Measurements from ENCODE around the gene TINCR.

Gene TINCR

DNA sequence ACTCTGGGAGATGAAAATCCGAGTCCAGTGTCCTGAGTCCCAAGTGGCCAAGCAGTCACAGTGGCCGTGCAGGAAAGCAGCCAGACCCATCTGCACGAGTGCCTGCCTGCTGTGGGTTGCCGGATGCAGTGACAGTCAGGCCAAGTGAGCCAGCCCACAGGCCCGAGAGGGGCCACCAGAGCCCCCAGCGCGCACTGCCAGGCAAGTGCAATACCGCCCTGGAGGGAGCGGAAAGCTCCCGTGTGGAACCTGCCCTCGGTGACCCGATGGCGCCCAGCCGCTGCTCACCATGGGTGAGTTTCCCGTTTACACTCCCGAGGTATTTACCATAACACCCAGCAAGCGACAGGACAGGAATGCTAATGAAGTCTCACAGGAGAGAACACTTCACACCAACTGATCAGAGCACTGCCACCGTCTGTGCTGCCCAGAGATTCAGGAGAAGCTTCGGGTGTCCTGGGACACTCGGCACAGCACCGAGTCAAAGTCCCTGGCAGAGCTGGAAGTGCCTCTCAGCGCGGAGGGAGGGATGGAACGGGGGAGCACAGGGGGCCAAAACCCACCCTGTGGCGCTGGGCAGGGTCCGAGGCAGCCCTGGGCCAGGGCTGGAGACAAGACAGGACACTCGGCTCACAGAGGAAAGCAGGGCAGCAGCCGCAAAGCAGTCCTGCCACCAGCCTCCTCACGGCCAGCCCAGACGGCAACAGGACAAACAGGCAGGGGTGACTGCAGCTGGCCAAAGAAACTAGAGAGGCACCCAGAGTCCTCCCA is 21.3 kb upstream of the TINCR start:
- DNase-seq (ENCODE audit: low spot score), result no peak

DNA sequence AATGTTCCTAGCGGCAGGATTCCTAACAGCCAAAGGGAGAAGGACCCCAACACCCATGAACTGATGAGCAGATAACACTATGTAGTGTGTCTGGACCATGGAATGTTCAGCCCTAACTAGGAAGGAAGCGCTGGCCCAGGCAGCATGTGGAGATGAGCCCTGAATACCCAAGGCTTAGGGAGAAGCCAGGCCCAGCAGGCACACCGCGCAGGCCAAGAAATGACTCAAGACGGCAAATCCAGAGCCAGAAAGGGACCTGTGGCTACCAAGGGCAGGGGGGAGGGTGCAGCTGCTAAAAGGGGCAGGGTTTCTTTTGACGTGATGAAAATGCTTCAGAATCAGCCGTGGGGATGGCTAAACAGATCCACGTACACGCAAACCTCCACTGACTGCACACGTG is 20.7 kb upstream of the TINCR start:
- no peak for DNase-seq (ENCODE audit: low spot score)

DNA sequence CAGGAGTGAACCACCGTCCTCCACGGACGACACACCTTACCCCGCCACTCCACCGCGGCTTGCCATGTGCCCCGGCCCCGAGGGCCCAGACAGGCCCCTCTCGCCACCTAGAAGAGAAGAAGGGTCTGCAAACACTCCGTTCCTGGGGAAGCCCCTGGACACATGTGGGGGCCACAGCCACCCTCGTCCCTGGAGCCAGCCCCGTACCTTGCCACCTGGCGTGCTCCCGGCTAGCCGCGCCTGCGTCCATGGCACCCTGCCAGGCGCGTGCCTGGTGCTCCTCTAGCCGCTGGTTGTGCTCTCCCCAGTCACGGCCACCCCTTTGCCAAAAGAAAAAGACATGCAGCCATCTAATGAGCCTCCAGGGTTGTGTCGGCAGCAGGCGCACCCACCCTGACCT is 19.9 kb upstream of the TINCR start:
- no peak for DNase-seq (ENCODE audit: low spot score)

DNA sequence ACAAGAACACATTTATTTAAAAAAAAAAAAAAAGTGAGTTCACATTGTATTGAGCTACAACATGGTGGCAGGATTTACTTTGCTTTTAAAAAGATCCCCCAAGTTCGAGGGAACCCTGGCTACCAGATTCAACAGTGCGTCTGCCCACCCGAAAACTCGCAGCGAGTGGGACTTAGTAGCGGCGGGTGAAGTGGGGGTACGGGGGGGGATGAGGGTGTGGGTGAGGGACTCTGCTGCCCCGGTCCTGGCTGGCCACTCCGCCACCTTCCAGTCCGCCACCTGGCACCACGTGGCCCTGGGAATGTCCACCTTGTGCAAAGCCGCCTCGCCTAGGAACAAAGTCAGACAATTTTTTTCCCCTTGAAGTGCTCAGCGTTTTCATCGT is 19.3 kb upstream of the TINCR start:
- DNase-seq (ENCODE audit: low spot score), result no peak

DNA sequence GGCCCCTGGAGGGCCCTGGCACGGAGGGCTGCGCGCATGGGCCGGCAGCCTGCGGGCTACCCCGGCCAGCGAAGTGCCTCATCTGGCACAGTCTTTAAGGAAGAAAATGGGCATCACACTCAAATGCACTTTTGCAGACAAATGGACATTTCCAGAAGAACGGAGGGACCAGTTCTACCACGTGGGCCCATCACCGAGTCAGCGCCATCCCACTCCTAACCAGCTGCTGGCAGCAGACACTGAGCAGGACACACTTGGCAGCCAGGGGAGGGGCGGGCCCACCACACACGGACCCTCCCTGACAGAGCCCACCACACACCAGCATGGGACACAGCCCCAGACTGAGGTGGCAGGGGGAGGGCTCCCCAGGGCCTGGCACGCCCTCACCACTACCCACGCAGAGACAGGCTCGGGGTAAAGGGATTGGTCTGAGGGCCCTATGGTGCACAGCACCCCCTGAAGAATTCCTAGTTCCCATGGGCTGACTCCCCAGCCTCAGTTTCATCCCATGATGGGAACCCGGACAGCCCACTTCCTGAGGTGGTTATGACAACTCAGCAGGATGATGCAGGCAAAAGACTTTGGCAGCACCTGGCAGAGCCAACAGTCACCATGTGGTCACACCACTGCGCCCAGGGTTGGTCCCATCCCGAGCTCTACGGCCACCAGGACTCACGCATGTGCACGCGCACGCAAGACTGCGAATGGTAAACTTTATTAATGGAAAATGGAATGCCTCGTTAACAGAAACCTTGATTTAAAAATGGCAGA is 18.7 kb upstream of the TINCR start:
- DNase-seq (ENCODE audit: low spot score), result no peak

DNA sequence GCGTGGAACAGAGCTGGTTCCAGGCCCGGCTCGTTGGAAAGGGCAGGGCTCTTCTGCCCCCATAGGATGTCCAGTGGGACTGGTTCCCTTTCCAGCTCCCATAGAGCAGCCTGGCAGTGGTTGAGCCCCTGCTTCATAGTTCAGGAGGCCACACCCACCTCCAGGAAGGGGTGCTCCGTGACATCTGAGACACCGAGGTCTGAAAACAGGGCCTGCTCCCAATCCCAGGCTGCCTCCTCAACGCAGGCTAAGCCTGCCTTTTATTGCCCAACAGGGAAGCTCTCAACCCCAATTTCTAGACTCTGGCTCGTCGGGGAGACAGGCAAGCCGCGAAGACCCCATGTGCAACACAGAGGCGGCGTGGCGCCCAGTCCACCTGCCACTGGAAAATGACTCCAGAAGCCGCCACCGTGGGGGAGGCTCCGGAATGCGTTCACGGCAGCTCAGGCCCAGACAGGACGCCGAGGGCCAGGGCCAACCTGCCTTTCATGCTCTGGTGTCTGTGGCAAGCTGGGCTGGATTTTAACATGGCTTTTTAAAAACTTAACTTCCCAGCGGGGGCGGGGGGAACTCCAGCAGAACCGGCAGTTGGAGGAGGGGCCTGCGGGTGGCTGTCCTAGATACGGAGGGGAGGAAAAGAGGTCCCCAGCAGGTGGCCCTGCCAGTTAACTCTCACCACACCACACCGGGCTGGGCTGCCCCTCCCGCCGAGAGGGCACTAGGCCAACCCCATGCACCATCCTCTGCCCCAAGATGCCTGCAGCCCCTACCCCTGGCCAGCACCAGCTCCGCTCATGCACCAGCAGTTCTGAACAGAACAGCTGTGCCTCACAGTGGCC is 17.9 kb upstream of the TINCR start:
- no peak for DNase-seq (ENCODE audit: low spot score)

DNA sequence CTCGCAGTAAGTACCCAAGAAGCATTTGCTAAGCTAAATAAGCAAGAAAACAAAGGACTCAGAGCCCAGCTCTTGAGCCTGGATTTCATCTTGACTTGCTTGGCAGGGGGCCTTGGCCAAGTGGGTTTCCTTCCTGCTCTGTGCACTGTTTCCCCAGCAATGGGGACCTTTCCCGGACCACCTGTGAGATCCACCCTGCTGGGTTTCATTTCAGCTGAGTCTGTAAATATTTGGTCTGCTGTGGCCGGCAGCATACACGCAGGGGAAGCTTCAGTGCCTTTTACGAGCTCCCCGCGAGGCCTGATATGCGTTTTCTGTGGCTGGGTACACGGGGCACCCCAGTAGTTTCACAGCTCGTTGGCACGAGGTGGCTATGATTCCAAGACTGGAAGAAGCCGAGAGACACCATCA is 12.4 kb upstream of the TINCR start:
- no peak for DNase-seq (ENCODE audit: low spot score)

DNA sequence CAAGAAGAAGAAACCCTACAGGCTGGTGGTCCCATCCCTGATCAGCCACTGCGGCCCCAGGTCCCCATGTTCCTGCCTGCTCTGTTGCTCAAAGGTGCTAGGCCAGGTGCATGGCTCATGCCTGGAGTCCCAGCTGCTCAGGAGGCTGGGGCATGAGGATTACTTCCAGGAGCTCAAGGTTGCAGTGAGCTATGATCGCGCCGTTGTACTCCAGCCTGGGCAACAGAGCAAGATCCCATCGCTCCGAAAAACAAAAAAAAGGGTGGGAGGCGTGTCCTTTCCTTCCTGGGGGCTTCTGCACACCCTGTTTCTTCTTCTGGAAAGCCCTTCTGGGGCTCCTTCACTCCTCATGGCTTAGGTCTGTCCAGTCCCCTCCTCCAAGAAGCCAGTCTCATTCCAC is 11.9 kb upstream of the TINCR start:
- DNase-seq (ENCODE audit: low spot score), result no peak

DNA sequence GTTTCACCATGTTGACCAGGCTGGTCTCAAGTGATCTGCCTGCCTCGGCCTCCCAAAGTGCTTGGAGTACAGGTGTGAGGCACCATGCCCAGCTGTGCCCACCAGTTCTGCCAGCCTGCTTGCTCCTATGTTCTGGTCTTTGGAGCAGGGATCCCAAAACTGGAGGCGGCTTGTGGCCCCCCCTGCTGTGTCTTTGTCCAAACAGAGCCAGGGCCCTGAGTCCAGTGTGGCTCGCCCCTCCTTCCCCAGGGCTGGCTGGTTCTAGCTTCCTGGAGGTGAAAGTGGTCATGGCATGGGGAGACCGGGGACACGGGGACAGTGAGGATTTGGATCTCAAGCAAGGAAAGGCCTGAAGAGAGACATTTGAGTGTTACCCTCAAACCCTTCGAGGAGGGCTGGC is 11.5 kb upstream of the TINCR start:
- no peak for DNase-seq (ENCODE audit: low spot score)

DNA sequence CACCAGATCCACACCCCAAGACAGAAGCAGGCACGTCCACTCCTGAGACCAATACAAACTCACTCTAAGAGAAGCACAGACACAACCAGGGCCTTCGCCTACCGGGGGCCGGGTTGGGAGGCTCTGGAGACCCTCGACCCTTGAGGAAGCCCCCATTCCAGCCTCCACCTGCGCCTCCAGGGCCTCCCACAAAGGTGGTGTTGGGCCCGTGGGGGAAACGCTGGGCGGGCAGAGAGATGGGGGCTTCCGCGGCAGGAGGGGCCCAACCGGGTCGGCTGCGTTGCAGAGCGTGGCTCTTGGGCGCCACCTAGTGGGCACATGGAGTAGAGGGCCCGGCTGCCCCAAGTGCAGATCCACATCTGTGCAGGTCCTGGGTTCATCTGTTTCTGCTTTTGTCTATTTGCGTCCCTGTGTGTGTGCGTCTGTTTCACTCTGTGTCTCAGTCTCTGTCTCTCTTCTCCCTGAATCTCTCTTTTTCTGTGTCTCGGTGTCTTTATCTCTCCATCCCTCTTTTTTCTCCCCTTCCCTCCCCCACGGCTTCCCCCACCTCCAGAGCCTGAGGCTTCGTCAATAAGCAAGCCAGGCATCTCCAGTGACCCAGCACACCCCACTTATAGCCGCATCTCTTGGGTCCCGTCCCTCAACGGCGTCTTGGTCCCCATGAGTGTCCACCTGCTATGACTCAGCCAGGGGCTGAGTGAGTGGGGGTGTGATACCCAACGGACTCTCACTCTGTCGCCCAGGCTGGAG is 10.5 kb upstream of the TINCR start:
- DNase-seq (ENCODE audit: low spot score), result peak; percentile 85

DNA sequence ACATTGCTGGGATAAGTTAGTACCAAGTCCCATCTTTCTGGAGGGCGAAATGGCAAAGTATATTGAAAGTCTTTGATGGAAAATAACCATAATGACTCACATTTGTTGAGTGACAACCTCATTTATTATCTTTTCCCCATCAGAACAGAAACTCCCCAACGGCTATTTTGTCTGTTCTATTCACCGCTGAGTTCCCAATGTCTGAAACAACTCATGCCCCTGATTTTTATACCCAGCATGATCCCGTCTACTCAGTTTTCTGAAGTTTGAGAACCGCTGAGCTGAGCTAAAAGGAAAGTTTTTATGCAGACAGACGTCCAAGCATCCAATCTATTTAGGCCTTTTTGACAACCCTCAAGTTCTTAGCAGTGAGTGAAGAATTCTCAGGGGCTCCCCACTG is 7.8 kb upstream of the TINCR start:
- no peak for DNase-seq (ENCODE audit: low spot score)

DNA sequence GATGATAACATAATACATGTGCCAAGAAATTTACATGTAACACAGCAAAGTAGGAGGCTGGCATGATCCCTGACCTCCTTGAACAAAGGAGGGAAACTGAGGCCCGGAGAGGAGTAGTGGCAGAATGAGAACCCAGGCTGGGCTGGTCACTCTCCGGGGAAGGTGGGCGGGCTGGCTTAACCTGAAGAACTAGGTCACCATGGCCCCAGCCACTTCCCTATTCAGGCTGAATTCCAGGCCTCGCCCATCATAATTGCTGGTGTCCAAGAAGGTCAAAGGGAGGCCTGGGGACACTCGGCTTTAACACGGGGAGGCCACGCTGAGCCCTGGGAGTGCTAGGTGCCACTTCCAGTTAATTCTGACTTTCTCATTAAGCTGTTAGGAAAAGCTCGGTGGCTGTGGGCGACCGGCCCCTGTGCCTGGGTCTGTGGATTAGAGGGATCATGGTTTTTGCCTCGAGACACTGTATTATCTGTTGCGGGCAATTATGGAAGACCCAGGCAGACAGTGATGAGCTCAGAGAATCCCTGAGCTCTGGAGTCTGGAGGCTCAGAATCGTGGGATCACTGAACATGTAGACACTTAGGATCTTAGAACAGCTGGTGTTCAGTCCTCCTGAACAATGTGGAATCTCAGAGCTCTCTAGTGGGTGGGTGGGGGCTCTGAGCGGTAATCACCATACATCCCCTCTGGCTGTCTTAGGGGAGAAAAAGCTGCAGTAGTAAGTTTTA is 5.0 kb upstream of the TINCR start:
- peak; percentile 49 for DNase-seq (ENCODE audit: low spot score)

DNA sequence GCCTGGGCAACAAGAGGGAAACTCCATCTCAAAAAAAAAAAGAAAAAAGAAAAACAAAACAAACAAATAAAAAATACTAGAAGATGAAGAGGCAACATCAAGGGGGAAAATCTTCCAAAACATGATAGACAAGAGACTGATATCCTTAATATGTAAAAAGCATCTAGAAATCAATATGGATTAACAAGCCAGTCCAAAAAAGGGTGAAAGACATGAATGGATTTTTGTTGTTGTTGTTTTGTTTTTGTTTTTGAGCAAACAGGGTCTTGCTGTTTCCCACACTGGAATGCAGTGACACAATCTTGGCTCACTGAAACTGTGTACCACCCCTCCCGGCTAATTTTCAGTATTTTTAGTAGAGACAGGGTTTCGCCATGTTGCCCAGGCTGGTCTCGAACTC is 4.0 kb upstream of the TINCR start:
- DNase-seq (ENCODE audit: low spot score), result no peak

DNA sequence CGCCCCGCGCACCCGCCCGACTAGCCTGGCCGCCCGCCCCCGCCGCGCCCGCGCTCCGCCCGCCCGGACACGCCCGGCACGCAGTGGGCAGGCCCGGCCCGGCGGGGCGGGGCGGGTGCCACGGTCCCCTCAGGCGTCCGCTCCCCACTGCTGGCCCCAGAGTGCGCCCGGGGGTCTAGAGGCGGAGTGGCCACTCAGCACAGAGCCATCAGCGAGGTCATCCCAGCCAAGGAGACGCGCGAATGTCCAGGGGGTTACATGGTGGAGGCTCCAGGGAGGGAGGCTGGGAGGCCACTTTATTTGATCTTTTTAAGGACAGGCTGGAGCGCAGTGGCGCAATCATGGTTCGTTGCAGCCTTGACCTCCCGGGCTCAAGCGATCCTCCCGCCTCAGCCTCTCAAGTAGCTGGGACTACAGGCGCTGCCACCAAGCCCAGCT is 236 bp upstream of the TINCR start:
- no peak for DNase-seq (ENCODE audit: low spot score)

DNA sequence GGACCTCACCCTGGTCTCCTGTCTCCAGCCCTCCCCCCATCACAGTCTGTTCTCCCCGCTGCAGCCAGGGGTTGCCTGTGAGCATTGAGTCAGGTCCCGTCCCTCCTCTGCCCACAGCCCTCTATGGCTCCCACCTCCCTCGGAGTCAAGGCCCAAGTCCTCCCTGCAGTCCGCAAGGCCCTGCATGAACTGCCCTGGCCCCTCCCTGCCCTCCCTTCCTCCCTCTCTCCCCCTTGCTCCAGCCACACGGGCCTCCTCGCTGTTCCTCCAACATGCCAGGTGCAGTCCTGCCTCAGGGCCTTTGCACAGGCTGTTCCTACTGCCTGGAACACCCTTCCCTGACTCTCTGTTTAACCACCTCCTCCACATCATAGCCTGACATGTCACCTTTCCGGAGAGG is 2.8 kb downstream of the TINCR start:
- no peak for DNase-seq (ENCODE audit: low spot score)

DNA sequence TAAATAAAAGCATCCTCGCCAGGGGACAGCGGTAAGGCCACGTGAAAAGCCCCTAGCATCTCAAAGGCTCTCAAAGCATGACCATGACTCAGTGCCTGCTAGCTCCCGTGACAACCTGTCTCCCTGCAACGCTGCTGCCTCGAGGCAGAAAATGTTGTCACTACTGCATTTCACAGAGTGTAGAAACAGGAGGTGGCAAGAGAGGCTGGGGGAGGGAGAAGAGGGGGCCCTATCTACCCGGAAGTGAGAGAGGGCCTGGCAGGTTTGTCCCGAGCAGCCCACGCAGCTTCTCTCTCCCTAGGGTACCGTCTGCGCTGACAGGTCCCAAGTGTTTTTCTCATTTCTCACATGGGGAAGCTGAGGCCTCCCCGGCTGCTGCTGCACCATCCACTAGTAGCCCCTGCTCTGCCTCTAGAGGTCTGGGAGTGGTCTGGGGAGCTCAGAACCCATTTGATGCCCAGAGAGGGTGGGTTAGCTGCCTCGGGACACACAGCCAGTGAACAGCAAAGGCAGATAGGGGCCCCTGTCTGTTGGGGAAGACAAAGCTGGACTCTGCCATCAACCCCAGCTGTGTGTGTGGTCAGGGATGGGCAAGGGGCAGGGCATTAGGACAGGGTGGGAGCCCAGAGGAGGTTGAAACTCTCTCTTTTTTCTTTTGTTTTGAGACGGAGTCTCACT is 3.7 kb downstream of the TINCR start:
- DNase-seq (ENCODE audit: low spot score), result no peak

DNA sequence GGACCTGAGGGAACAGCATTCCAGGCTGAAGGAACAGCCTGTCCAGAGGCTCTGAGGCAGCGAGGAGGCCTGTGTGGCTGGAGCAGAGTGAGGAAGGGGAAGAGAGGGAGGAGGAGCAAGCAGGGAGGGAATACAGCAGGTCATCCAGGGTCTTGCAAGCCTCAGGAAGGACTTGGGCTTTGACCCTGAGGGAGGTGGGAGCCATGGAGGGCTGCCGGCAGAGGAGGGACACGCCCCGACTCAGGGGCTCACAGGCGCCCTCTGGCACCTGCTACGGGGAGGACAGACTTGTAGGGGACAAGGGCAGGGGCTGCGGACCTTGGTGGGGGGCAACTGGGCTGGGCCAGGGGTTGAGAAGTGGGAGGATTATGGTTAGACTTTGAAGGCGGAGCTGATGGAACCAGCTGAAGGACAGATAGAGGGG is 4.7 kb downstream of the TINCR start:
- DNase-seq (ENCODE audit: low spot score), result no peak

DNA sequence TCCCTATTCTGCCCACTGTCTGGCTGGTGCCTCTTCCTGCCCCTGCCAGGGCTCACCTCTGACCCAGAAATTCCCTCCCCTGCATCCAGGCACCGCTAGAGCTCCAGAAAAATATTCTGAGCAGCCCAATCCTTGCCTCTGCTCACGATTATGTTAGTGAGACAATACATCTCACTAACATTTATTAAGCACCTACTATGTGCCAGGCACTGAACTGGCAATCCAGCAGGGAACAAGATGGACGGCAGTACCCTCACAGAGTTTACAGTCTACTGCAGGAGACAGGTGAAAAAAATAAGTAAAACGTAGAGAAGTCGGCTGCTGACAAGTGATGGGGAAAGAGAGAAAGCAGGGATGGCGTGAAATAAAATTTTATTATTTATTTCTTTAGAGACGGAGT is 5.5 kb downstream of the TINCR start:
- DNase-seq (ENCODE audit: low spot score), result no peak

DNA sequence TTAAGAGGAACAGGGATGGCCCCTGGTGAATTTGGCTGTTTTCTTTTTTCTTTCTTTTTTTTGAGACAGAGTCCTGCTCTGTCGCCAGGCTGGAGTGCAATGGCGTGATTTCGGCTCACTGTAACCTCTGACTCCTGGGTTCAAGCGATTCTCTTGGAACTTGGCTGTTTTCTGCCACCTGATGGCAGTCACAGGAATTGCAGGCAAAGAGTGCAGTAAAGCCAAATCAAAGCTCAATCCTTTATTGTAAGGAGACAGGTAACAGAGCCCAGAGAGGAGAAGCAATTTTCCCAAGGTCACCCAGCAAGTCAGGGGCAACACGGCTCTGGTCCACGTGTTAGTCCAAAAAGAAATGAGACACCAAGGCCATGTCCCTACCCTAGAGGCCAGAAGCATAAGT is 6.2 kb downstream of the TINCR start:
- DNase-seq (ENCODE audit: low spot score), result no peak

DNA sequence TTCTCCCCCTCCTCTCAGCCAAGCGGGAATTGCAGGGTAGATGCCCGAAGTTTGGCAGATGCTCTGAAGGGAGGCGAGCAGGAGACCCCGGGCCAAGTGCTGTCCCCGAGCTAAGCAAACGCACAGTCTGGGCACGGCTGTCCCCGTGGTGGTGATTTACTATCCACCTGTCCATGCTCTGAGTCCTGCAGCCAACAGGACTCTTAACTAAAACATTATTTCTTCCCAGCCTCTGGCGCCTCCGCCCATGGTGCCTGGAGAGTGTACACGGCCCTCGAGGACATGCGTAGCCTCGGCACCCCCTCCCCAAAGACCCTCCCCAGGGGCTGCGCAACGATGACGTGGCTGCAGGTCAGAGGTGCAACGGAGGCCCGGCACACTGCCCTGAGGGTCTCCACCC is 7.6 kb downstream of the TINCR start:
- no peak for DNase-seq (ENCODE audit: low spot score)

DNA sequence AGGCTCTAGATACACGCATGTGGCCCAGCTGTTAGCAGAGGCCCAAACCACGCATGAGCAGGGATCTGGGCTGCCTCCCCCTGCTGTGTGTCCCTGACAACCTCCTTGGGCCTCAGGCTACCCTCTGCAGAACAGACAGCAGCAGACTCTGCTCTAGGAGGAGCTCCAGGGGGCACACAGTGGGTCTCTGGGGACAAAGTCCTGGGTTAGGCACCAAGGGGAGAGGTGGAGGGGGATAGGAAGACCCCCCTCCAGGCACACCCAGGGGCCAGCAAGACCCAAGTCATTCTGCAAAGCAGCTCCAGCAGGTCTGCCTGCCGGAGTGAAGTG is 8.0 kb downstream of the TINCR start:
- DNase-seq (ENCODE audit: low spot score), result no peak
